SH-SY5Y (cell line): ENCODE results near the gene MBD2.

Experiments
- GATA2 ChIP-seq: IDR thresholded peaks from 2 replicates; pipeline ENCODE4 v1.6.1; 2011; ENCODE audit warnings: mild to moderate bottlenecking, low read depth, low read length
- GATA3 ChIP-seq: IDR thresholded peaks from 2 replicates; pipeline ENCODE4 v1.6.1; 2011; ENCODE audit warnings: low read depth, mild to moderate bottlenecking, low read length, moderate library complexity

- TF ChIP-seq GATA2 (no peak), GATA3 (no peak)
Observed at GRCh38 chr18:54181856-54182602, 42.4 kb downstream of the MBD2 start.
